22Rv1 (cell line): ENCODE measurements around the gene CHST4.

ENCODE experiments used
- ZFX ChIP-seq: fragments of 450-650 bp; IDR thresholded peaks from 2 replicates; pipeline ENCODE4 v1.6.1; 2017; ENCODE audit warnings: antibody characterized with exemption, borderline replicate concordance
- TF ChIP-seq, protein P1 (sequence below): fragments of 450-650 bp; IDR thresholded peaks from 2 replicates; pipeline ENCODE4 v1.5.1; 2017; ENCODE audit warnings: mild to moderate bottlenecking

DNA sequence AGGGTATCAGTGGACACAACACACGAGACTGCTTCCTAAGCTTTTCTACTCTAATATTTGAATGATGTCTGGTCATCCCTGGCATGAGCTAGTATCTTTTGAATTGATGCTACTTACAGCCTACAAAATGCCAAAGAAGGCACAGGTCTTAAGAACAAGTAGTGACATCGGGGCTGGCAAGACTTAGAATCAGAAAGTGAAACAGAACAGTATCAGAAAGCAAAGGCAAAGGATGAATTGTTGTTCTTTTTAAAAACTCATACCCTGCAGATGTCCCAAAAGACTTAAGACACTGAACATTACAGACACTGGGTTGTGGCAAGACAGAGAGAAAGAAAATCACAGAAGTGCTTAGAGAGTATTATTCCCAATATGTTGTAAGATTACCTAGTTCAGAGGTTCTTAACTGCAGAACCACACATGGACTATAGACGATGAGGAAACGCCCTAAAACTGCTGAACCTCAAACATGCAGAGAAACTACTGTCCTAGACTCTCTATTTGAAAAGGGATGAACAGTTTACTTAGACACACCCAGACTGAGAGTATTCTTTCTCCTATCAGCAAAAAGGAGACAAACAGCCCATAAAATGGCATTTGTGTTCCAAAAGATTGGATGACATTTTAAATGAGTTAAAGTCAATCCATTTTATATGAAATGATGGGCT, 49.6 kb upstream of the CHST4 start:
- TF ChIP-seq, protein P1, sequence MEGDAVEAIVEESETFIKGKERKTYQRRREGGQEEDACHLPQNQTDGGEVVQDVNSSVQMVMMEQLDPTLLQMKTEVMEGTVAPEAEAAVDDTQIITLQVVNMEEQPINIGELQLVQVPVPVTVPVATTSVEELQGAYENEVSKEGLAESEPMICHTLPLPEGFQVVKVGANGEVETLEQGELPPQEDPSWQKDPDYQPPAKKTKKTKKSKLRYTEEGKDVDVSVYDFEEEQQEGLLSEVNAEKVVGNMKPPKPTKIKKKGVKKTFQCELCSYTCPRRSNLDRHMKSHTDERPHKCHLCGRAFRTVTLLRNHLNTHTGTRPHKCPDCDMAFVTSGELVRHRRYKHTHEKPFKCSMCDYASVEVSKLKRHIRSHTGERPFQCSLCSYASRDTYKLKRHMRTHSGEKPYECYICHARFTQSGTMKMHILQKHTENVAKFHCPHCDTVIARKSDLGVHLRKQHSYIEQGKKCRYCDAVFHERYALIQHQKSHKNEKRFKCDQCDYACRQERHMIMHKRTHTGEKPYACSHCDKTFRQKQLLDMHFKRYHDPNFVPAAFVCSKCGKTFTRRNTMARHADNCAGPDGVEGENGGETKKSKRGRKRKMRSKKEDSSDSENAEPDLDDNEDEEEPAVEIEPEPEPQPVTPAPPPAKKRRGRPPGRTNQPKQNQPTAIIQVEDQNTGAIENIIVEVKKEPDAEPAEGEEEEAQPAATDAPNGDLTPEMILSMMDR, result no peak
- no peak for TF ChIP-seq ZFX
